HG02763 (cell line): ENCODE data around the gene MGAT1.
"Not testable (repeated sequence)": the region's sequence is repeated elsewhere in the genome, so short reads cannot be mapped to it uniquely, and the experiment has no call there.

ENCODE experiments used
- ATAC-seq: cut with Tn5 transposase; IDR thresholded peaks from one replicate; pipeline ENCODE4 v1.9.1; 2021; ENCODE audit warnings: mild to moderate bottlenecking, moderate library complexity; ENCODE audit not compliant: unreplicated experiment

The MGAT1 gene

GRCh38 chr5:180807046-180807445 is 4.4 kb upstream of the MGAT1 start:
- ATAC-seq, result no peak

- ATAC-seq, result no peak
Measured at GRCh38 chr5:180806351-180807011, 3.9 kb upstream of the MGAT1 start.

- ATAC-seq, result no peak
Measured at GRCh38 chr5:180804129-180804618, 1.6 kb upstream of the MGAT1 start.

GRCh38 chr5:180803181-180804128 is 849 bp upstream of the MGAT1 start:
- peak; percentile 61 for ATAC-seq

GRCh38 chr5:180801596-180802324 is 846 bp downstream of the MGAT1 start:
- no peak for ATAC-seq

GRCh38 chr5:180799902-180800801 is 2.5 kb downstream of the MGAT1 start:
- ATAC-seq, result no peak

- ATAC-seq, result no peak
Measured at GRCh38 chr5:180799194-180799593, 3.4 kb downstream of the MGAT1 start.

GRCh38 chr5:180798193-180798592 is 4.4 kb downstream of the MGAT1 start:
- no peak for ATAC-seq

- no peak for ATAC-seq
Measured at GRCh38 chr5:180797256-180798192, 5.1 kb downstream of the MGAT1 start.

- ATAC-seq, result no peak
Measured at GRCh38 chr5:180795771-180796313, 6.8 kb downstream of the MGAT1 start.

GRCh38 chr5:180792965-180793287 is 9.7 kb downstream of the MGAT1 start:
- no peak for ATAC-seq

- no peak for ATAC-seq
Measured at GRCh38 chr5:180792287-180792964, 10.2 kb downstream of the MGAT1 start.

GRCh38 chr5:180791611-180792213 is 10.9 kb downstream of the MGAT1 start:
- no peak for ATAC-seq

- no peak for ATAC-seq
Measured at GRCh38 chr5:180790524-180790923, 12.1 kb downstream of the MGAT1 start.

- no peak for ATAC-seq
Measured at GRCh38 chr5:180790020-180790419, 12.6 kb downstream of the MGAT1 start.

- not testable (repeated sequence) for ATAC-seq
Measured at GRCh38 chr5:180788651-180789410, 13.8 kb downstream of the MGAT1 start.

GRCh38 chr5:180787711-180788431 is 14.7 kb downstream of the MGAT1 start:
- ATAC-seq, result no peak
